Osteocyte (in vitro differentiated cells): ENCODE results near the gene NOD2. TPM values are rescaled to one million over a fixed set of nuclear protein-coding genes. Genes with fewer than 3 reads are reported as not detected.

Source experiments
- DNase-seq: peaks from one replicate; pipeline ENCODE4 v3.0.0; 2021; ENCODE audit warnings: mixed read lengths; ENCODE audit not compliant: unreplicated experiment; ENCODE audit errors: extremely low spot score
- H3K27ac Mint-ChIP-seq: one replicate; pipeline ENCODE4 v1.8.0; 2021; ENCODE audit warnings: mild to moderate bottlenecking, mixed read lengths; ENCODE audit not compliant: unreplicated experiment
- H3K27me3 Mint-ChIP-seq: one replicate; pipeline ENCODE4 v1.8.0; 2021; ENCODE audit warnings: mixed read lengths; ENCODE audit not compliant: unreplicated experiment
- H3K36me3 Mint-ChIP-seq: one replicate; pipeline ENCODE4 v1.8.0; 2021; ENCODE audit warnings: mixed read lengths; ENCODE audit not compliant: unreplicated experiment
- H3K4me1 Mint-ChIP-seq: one replicate; pipeline ENCODE4 v1.8.0; 2021; ENCODE audit warnings: mixed read lengths; ENCODE audit not compliant: unreplicated experiment
- H3K4me3 Mint-ChIP-seq: one replicate; pipeline ENCODE4 v1.8.0; 2021; ENCODE audit warnings: mild to moderate bottlenecking, moderate library complexity, mixed read lengths; ENCODE audit not compliant: unreplicated experiment
- H3K9me3 Mint-ChIP-seq: one replicate; pipeline ENCODE4 v1.8.0; 2021; ENCODE audit warnings: mixed read lengths; ENCODE audit not compliant: unreplicated experiment
- CTCF ChIP-seq: fragments of 200-600 bp; sonication (generic); IDR thresholded peaks from 2 replicates; pipeline ENCODE4 v1.5.0; 2021; ENCODE audit warnings: antibody characterized with exemption, mild to moderate bottlenecking, moderate library complexity
- microRNA-seq: library from miRNA; unstranded; fragments of <30 nt; microRNA quantifications from one replicate; pipeline ENCODE4 v1.1.0, GENCODE V29; 2020; ENCODE audit not compliant: unreplicated experiment
- total RNA-seq: library from RNA; stranded (reverse); gene quantifications from 2 replicates; pipeline ENCODE4 v1.2.1, GENCODE V29; 2021

The NOD2 gene
- total RNA-seq, 1 donor from 2014 or later = not detected

- no peak for DNase-seq
- H3K36me3 Mint-ChIP-seq = peaks cover 47% of the 10 kb centered on the region
- no peak for TF ChIP-seq CTCF
- no peaks in the 10 kb centered on the region for H3K9me3 Mint-ChIP-seq
- no peak overlapping the region for H3K27ac Mint-ChIP-seq
- no peak overlapping the region for H3K4me3 Mint-ChIP-seq
- no peaks in the 10 kb centered on the region for H3K27me3 Mint-ChIP-seq
- H3K4me1 Mint-ChIP-seq = no peaks in the 10 kb centered on the region
These were observed 88.1 kb downstream of the NOD2 start for GRCh38 chr16:50781518-50781917.

Small RNAs within 50 kb of the gene (microRNA-seq; reads per million reads assigned to microRNA genes)
- not detected for gene MIR3181

Other genes with a start within 250 kb of the NOD2 start
- 0.43 and 0.63 TPM in 2 replicates for gene NKD1, start 145.2 kb upstream of the NOD2 start, total RNA-seq
- not detected in 2 replicates for gene SNX20, start 12.3 kb upstream of the NOD2 start, total RNA-seq
- 26.7 and 27.8 TPM in 2 replicates for gene CYLD, start 48.5 kb downstream of the NOD2 start, total RNA-seq